HG03558 (cell line): ENCODE measurements around the gene AMOTL1.

ENCODE experiments used
- ATAC-seq: cut with Tn5 transposase; IDR thresholded peaks from one replicate; pipeline ENCODE4 v1.9.1; 2021; ENCODE audit warnings: moderate number of reproducible peaks; ENCODE audit not compliant: unreplicated experiment; ENCODE audit errors: extremely low read depth

AMOTL1 gene

GRCh38 chr11:94741022-94741679 lies 27.0 kb upstream of the AMOTL1 start:
- ATAC-seq = no peak

GRCh38 chr11:94742665-94743064 lies 25.5 kb upstream of the AMOTL1 start:
- ATAC-seq = no peak

GRCh38 chr11:94746721-94747120 lies 21.4 kb upstream of the AMOTL1 start:
- no peak for ATAC-seq

DNA sequence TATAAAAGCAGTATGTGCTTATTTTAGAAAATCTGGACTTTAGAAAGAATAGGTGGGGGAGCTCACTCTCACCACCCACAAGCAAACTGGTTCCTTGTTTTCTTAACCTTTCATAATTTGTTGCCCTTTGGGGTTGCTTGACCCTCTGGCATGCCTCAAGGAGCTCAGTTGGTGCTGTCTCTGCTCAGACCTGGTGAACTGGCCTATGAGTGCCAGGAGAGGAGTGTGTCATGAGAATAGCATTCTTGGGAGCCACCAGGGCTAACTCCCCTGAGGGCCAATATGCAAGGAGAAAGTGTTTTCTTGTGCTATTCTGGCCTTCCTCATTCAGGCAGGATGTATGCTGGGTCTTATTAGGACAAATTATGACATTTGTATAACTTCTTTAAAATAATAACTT lies 21.0 kb upstream of the AMOTL1 start:
- no peak for ATAC-seq

DNA sequence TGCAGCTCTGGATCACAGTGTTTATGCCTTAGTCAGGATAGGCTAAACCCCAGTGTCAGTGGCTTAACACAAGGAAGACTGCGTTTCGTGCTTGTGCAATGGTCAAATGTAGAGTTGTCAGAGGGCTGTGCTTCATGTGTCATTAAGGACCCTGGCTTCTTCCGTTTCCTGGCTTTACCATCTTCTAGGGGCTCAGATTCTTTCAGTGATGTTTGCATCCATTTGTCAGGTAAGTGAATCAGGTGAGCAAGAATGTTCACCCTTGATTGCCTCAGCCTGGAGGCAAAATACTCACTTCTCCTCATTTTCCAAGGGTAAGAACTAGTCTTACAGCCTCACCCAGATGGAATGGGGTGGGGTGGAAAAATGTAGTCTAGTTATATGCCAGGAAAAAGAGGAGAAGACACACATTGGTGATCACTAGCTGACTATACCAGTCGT lies 20.5 kb upstream of the AMOTL1 start:
- ATAC-seq = no peak

DNA sequence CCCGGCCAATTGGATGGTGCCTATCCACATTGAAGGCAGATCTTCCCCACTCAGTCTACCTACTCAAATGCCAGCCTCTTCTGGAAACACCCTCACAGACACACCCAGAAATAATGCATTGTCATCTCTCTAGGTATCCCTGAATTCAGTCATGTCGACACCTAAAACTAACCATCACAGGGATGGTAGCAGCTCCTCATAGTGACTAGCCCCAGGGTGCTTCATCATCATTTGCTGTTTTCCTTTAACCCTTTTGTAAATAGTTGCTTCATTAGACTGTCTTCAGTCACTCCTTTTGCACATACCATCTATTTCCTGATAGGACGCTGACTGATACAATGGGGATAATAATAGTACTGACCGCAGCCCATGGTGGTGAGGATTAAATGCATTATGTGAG lies 18.8 kb upstream of the AMOTL1 start:
- no peak for ATAC-seq

- ATAC-seq = no peak
Measured at GRCh38 chr11:94750319-94751217, 17.6 kb upstream of the AMOTL1 start.

DNA sequence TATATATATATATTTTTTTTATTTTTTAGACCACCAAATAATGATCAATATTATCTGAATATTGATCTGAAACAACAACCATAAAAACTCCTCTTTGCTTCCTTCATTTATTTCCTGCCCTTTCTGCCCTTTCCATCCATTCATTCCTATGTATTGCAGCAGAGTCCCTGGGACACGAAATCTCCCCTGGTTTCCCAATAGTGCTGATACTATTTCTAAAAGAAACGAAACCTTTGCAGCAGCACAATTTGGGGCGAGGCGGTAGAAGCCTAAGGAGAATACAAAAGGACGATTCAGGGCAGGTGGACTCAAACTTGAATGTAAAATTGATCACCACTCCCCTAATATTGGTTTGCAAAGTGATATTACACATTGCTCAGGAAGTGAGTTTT lies 16.9 kb upstream of the AMOTL1 start:
- ATAC-seq = no peak

DNA sequence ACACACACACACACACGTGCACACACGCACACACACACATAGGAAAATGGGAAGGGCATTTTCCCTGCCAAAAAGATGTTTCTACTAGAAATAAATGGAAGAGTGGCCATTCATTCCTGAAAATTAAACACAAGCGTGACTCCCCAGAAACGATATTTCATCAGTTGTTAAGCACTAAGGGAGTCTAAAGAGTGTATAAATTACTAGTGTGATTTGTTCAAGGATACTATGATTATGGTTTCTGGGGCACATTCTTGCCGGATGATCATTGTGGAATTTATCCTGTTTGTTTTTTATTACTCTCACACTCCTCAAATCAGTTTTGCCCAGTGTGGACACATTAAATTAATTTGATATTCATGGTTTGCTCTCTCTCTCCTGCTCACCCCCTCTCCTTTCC lies 16.4 kb upstream of the AMOTL1 start:
- no peak for ATAC-seq

DNA sequence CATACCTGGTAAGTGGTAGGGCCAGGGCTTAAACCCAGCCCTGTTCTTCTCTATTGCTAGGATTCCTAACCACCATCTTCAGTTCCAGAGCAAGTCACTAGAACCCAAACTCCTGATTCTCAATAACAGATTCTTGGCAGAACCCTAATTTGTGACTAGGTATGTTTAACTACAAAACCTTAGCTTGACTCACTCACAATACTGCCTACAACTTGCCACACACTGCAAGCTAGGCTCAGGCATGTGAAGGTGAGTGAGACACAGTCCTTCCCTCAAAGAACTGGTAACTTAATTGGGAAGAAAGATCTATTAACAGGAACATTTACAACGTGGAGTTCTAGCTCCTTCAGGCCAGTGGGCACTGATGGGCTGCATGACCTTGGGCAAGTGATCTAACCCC lies 14.5 kb upstream of the AMOTL1 start:
- ATAC-seq = no peak

- ATAC-seq = no peak
Measured at GRCh38 chr11:94754335-94754734, 13.8 kb upstream of the AMOTL1 start.

- no peak for ATAC-seq
Measured at GRCh38 chr11:94754819-94755218, 13.3 kb upstream of the AMOTL1 start.

- no peak for ATAC-seq
Measured at GRCh38 chr11:94755494-94755893, 12.7 kb upstream of the AMOTL1 start.

- no peak for ATAC-seq
Measured at GRCh38 chr11:94757037-94757735, 11.0 kb upstream of the AMOTL1 start.

GRCh38 chr11:94758666-94759065 lies 9.5 kb upstream of the AMOTL1 start:
- no peak for ATAC-seq

- ATAC-seq = no peak
Measured at GRCh38 chr11:94759522-94759921, 8.6 kb upstream of the AMOTL1 start.

DNA sequence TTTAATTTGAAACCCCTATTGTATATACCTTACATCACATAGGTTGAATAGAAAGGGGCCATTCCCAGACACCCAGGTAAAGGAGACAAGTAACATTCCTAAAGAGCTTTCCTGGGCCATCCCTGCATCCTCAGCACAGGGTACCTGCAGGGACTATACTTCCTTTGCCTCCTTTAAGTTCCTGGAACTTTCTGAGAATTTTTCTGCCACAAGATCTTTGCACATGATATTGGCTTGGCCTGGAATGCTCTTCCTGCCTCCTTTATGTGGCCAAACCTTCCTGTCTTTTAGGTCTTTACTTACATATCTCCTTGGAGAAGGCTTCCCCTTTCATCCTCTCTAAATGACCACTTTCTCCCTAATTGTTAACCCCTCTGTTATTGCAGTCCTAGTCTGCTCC lies 7.9 kb upstream of the AMOTL1 start:
- no peak for ATAC-seq

DNA sequence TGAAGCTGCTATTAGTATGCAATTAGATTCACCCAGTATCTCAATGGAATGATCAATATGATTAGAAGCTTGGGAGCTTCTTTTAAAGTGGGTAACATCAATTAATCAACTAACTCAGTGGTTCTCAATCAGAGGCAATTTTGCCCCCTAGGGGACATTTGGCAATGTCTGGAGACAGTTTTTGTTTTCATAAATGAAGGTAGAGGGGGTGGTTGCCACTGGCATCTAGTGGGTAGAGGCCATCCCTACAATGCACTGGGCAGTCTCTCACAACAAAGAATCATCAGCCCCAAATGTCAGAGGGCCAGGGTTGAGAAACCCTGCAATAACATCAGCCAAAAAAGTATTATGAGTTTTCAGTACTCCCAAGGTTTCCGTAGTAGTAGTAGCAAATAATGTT lies 5.9 kb upstream of the AMOTL1 start:
- no peak for ATAC-seq

DNA sequence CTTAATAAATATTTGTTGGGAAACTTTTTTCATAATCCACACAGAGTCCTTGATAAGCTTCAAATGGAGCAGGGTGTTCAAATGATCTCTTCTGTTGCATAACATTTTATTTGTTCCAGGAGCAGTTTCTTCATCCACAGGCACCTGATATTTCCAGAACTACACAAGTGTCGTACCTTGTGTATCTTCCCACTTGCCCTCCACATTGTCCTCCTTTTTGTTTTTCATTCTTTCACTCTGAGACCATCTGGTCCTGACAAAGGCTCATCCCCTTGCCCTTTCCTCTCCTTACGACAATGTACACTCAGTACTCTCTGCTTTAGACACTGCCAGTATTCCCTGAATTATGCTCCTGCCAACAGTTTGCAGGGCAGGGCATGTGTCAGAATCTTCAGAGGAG lies 5.2 kb upstream of the AMOTL1 start:
- ATAC-seq = no peak

DNA sequence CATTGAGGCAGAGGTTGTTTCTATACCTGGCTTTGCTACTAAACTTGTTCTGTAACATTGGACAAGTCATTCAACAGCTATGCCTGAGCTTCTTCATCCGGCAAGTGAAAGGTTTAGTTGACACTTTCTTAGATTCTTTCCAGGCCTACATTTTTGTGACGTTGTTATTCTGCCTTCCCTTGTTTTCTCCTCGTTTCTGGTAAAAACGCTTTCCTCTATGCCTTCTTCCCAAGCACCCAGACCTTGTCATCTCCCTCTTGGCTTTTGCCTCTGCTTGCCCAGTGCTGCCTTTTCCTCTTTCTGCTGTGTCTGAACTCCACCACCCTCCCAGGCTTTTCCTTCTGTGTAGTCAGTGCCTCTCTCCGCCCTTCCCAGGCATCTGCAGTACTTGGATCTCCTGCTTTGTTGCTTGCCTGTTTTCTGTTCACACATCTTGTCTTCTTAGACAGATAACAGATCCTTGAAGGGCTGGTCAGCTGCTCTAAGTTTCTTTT lies 1.4 kb upstream of the AMOTL1 start:
- ATAC-seq = no peak

- ATAC-seq = no peak
Measured at GRCh38 chr11:94767291-94767690, 865 bp upstream of the AMOTL1 start.
